Adipocyte (in vitro differentiated cells): Measurements from ENCODE around the gene COA6.
"Not testable (repeated sequence)": the region's sequence is repeated elsewhere in the genome, so short reads cannot be mapped to it uniquely, and the experiment has no call there.

Experiments
- DNase-seq: peaks from one replicate; pipeline ENCODE4 v3.0.0-alpha.2; 2015; ENCODE audit warnings: low read depth
- H3K27me3 ChIP-seq: replicated peaks from 2 replicates; pipeline ENCODE4 v1.7.0; 2013; ENCODE audit warnings: mild to moderate bottlenecking, low read length, moderate library complexity; ENCODE audit not compliant: control insufficient read depth, insufficient read depth
- H3K36me3 ChIP-seq: 2 replicates; pipeline ENCODE4 v1.7.0; 2013; ENCODE audit warnings: low read length, mild to moderate bottlenecking, moderate library complexity; ENCODE audit not compliant: control insufficient read depth, insufficient read depth, severe bottlenecking
- H3K4me1 ChIP-seq: 2 replicates; pipeline ENCODE4 v1.7.0; 2013; ENCODE audit warnings: mild to moderate bottlenecking, low read length, moderate library complexity; ENCODE audit not compliant: control insufficient read depth, insufficient read depth
- H3K4me3 ChIP-seq: 2 replicates; pipeline ENCODE4 v1.7.0; 2013; ENCODE audit warnings: mild to moderate bottlenecking, low read length, moderate library complexity
- H3K9ac ChIP-seq: 2 replicates; pipeline ENCODE4 v1.7.0; 2013; ENCODE audit warnings: mild to moderate bottlenecking, low read length, moderate library complexity
- H3K9me3 ChIP-seq: 2 replicates; pipeline ENCODE4 v1.7.0; 2013; ENCODE audit warnings: mild to moderate bottlenecking, low read length, moderate library complexity; ENCODE audit not compliant: control insufficient read depth

COA6 gene

DNA sequence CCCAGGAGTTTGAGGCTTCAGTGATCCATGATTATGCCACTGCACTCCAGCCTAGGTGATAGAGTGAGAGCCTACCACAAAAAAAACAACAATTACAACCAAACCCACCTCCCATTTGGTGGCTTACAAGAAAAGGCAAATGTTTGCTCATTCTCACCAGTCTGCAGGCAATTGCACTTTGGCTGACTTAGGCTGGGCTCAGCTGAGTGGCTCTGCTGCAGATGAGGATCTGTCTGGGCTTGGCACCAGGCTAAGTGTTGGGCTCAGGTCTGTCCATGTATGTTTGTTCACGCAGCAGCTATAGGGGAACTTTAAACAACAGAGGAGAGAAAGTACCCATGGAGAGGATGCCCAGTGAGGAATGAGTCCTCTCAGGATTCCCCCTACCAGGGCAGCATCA lies 28.0 kb upstream of the COA6 start:
- no peak for DNase-seq
- H3K4me3 ChIP-seq: no peak overlapping the region
- H3K9ac ChIP-seq: no peak overlapping the region
- H3K4me1 ChIP-seq: no peaks in the 10 kb centered on the region
- H3K27me3 ChIP-seq: peaks cover 8% of the 10 kb centered on the region
- H3K9me3 ChIP-seq: peaks cover 15% of the 10 kb centered on the region
- H3K36me3 ChIP-seq: no peaks in the 10 kb centered on the region

DNA sequence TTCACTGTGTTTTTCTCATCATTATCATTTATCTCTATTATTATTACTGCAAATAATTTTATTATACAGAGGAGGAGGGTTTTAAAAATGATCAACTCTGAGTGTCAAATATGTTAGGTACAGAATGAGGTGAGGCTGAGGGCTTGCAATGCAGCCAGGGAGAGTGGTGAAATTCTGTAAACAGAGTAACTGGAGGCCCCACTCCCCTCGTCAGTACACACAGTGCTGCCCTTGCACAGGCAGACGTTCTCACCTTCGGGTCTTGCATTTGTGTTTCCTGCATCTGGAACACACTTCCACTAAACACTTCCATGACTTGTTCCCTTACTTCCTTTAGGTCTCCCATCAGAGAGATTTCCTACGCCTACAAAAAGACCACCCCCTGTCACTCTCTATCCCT lies 24.3 kb upstream of the COA6 start:
- H3K36me3 ChIP-seq: no peaks in the 10 kb centered on the region
- peaks cover 12% of the 10 kb centered on the region for H3K27me3 ChIP-seq
- no peaks in the 10 kb centered on the region for H3K4me1 ChIP-seq
- no peaks in the 10 kb centered on the region for H3K9me3 ChIP-seq
- no peak for DNase-seq
- H3K4me3 ChIP-seq: no peak overlapping the region
- no peak overlapping the region for H3K9ac ChIP-seq

DNA sequence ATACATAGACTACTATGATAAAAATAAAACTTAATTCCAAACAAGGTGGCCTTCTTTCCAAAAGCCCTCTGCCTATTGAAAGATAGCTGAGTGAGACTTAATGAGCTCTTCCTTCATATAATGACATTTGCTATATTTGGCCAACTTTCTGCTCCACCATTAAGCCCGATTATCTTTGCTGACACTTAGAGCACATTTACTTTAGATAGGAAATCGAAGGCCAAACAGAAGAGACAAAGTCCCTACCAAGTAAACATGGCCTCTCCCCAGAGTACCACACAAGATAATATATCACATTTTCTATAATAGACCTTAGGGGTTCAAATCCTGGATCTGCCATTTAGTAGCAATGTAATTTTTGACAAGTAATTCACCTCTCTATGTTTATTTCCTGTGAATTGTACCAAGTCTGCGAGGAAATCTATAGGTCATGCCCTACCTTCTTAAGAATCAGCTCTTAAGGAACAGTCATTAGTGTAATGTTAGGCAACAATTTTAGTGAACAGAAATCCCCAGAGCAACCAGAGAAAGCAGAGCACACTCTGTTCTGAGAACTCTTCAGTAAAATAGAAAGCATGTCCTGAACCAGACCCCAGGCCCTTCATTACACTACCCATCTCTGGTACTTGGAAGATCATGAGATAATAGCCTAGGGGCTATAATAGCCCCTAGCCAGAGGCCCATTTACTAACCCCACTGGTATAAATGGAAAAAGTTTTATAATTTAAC lies 17.3 kb upstream of the COA6 start:
- Histone ChIP-seq H3K4me3 (no peak overlapping the region), H3K4me1 (no peaks in the 10 kb centered on the region), H3K9me3 (no peaks in the 10 kb centered on the region), H3K9ac (no peak overlapping the region), H3K36me3 (no peaks in the 10 kb centered on the region), H3K27me3 (peaks cover 8% of the 10 kb centered on the region)
- no peak for DNase-seq

DNA sequence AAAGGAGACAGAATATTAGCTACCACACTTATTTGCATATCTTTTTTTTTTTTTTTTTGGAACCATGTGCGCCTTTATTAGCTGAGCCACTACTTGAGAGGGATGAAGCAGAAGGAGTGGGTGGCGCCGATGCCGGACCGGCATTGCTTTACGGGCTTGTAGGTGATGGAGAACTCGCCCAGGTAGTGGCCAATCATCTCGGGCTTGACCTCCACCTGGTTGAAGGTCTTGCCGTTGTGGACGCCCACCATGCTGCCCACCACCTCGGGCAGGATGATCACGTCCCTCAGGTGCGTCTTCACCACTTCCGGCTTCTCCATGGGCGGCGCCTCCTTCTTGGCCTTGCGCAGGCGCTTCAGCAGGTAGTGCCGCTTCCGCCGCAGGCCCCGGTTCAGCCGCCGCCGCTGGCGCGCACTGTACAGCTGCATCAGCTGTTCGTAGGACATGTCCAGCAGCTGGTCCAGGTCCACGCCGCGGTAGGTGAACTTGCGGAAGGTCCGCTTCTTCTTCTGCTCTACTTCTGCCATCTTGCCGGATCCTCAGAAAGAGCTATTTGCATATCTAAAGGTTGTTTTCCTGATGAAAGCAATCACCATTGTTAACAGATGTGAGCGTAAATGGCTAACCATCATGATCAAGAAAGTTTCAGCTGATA lies 16.5 kb upstream of the COA6 start:
- H3K4me3 ChIP-seq: peak overlapping the region; percentile 56

DNA sequence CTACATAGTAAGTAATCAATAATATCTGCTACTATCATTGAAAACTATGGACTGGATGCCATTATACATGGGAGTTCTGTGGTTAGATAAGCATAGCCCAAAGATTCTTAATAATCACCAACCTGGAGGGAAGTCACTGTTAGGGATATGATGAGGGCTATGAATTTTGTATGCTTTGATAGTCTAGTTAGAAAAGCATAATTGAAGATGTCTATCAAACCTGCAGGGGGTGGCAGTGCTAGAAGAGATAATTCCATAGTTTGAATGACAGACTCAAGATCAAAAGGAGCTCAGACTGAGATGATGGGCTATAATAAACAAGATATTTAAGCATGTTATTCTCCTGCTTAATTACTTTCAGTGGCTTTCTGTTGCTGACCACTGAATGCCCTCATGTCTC lies 15.4 kb upstream of the COA6 start:
- no peaks in the 10 kb centered on the region for H3K4me1 ChIP-seq
- no peak overlapping the region for H3K9ac ChIP-seq
- DNase-seq: no peak
- H3K4me3 ChIP-seq: no peak overlapping the region
- H3K36me3 ChIP-seq: no peaks in the 10 kb centered on the region
- peaks cover 8% of the 10 kb centered on the region for H3K27me3 ChIP-seq
- no peaks in the 10 kb centered on the region for H3K9me3 ChIP-seq

More for the DNA sequence above, 16.5 kb upstream of the COA6 start:
- not testable (repeated sequence) for DNase-seq, H3K27me3 ChIP-seq, H3K9me3 ChIP-seq, H3K4me1 ChIP-seq, H3K36me3 ChIP-seq, H3K9ac ChIP-seq

DNA sequence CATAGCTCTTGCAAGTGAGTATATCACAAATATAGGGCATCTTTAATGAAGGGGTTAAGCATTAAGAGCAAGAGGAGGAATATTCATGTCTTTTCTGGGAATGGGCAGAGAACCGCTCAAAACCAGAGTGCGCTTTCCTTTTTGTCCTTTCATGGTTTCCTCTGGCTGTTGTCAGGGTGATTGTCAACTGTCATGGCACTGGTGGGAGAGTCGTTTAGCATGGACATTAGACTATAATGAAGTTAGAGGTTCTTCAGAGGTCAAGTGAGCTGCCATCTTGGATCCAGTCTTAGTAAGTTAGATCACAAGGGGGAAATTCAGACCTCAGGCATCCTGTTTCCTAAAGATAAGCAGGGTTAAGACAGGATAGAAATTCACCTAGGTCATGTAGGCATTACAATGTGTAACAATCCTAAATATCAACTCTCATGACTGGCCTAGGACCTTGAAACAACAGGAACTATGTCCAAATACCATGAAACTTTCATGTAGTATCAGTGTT lies 12.1 kb upstream of the COA6 start:
- no peak for DNase-seq
- no peaks in the 10 kb centered on the region for H3K4me1 ChIP-seq
- no peaks in the 10 kb centered on the region for H3K9me3 ChIP-seq

DNA sequence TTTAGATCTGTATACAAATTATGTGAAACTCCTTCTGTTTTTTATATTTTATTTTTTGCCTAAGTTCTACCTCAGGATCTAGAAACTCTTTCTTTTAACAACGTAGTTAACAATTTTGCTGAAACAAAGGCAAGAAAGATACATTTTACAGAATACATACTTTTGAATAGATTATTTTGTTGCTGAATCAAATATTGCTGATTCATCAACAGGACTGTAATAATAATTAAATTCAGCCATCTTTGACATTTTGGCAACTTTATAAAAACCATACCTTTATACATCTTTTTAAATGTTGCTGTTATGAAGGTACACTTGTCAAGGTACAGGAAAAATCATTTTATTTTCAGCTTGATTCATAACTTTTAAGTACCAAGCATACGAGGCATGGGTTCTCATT lies 10.7 kb upstream of the COA6 start:
- Histone ChIP-seq H3K36me3 (no peaks in the 10 kb centered on the region), H3K9ac (no peak overlapping the region)

More for the DNA sequence above, 12.1 kb upstream of the COA6 start:
- Histone ChIP-seq H3K9ac (no peak overlapping the region), H3K27me3 (peaks cover 4% of the 10 kb centered on the region), H3K4me3 (no peak overlapping the region), H3K36me3 (no peaks in the 10 kb centered on the region)

DNA sequence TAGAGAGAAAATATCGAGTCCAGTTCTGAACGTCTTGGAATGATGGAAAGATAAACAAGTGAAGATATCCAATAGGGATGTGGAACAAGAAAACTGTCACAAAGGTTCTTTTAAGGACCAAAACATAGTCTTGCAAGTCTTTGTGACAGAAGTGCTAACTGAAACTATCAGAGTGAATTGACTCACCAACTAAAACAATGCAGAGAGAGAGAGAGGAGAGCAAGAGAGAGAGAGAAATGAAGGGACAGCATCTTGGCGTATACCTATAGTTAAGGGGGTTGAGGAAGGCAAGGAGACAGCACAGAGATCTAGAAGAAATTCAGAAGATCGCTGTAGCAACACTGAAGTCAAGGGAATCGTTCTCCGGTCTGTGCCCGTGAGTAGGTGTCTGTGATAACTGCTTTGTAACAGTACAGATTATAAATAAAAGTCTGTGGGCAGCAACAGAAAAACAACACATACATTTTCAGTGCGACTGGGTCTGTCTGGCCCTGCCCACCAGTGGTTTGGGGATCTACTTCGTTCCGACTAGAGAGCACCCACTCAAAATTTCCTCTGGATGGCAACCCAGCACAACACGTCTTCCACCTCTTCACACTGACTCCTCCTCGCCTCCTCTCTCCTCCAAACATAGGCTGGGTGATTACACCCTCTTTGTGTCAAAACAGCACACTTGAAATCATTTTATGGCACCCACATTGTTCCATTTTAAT lies 4.8 kb upstream of the COA6 start:
- Histone ChIP-seq H3K4me1 (peaks cover 4% of the 10 kb centered on the region), H3K4me3 (no peak overlapping the region), H3K9ac (no peak overlapping the region), H3K27me3 (no peaks in the 10 kb centered on the region), H3K36me3 (no peaks in the 10 kb centered on the region), H3K9me3 (no peaks in the 10 kb centered on the region)
- DNase-seq: no peak

More for the DNA sequence above, 10.7 kb upstream of the COA6 start:
- Histone ChIP-seq H3K27me3 (peaks cover 4% of the 10 kb centered on the region), H3K4me1 (no peaks in the 10 kb centered on the region), H3K9me3 (no peaks in the 10 kb centered on the region), H3K4me3 (no peak overlapping the region)
- no peak for DNase-seq

DNA sequence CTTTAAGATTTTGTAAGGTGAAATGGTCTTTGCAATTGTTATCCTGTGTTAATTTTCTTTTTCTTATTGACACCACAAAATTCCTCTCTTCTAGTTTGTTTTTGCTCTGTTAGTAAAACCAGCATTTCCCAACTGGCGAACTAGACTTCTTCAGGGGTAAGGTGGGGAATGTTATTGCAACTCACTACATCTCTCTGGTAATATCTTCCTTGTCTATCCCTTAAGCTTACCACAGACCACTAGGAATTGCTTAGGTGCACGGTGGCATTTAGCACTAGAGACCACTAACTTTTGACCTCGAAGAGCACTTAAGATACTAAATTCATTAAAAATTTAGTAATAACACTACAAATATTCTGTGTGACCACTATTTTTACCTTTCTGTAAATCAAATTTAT lies 4.2 kb upstream of the COA6 start:
- H3K36me3 ChIP-seq: no peaks in the 10 kb centered on the region
- H3K4me1 ChIP-seq: peaks cover 6% of the 10 kb centered on the region
- no peak overlapping the region for H3K4me3 ChIP-seq
- no peaks in the 10 kb centered on the region for H3K9me3 ChIP-seq
- DNase-seq: no peak
- H3K9ac ChIP-seq: no peak overlapping the region
- H3K27me3 ChIP-seq: no peaks in the 10 kb centered on the region

DNA sequence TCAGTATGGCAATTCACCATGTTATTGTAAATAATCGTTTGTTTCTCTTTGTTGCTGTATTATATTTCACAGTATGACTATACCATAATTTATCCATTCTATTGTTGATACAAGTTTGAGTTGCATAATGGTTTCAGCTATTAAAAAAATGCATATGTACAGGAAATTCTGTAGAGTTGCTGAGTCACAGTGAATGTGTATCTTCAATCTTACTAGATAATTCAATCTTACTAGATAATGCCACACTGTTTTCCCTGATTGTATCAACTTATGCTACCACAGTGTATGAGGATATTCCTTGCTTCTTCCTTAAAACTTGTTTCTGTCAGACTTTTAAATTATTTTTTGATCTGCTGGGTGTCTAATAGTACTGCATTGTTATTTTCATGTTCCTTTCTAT lies 3.5 kb upstream of the COA6 start:
- no peaks in the 10 kb centered on the region for H3K9me3 ChIP-seq
- peak; percentile 56 for DNase-seq
- no peaks in the 10 kb centered on the region for H3K36me3 ChIP-seq

DNA sequence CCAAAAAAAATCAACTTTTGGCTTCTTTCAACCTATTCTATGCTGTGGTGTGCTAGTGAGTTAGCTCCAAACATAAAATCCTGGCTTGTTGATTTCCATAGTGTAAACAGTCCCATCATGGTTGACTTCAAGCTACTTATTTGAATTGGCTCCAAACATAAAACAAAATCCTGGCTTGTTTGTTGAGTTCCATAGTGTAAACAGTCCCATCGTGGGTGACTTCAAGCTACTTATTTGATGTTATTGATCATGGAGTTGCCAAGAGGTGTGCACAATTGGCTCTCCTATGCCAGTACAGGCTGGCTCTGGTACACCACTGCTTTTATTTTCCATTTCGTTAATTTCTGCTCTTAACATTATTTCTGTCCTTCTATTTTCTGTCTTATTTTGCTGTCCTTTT lies 1.8 kb upstream of the COA6 start:
- H3K9me3 ChIP-seq: no peaks in the 10 kb centered on the region
- H3K4me3 ChIP-seq: no peak overlapping the region
- peaks cover 14% of the 10 kb centered on the region for H3K4me1 ChIP-seq
- no peak overlapping the region for H3K9ac ChIP-seq
- no peaks in the 10 kb centered on the region for H3K27me3 ChIP-seq
- H3K36me3 ChIP-seq: peaks cover 5% of the 10 kb centered on the region
- no peak for DNase-seq

More for the DNA sequence above, 3.5 kb upstream of the COA6 start:
- H3K4me3 ChIP-seq: no peak overlapping the region
- peaks cover 14% of the 10 kb centered on the region for H3K4me1 ChIP-seq
- H3K9ac ChIP-seq: no peak overlapping the region
- no peaks in the 10 kb centered on the region for H3K27me3 ChIP-seq
